ENCODE data around the gene EIF2D. TPM values are rescaled to one million over a fixed set of nuclear protein-coding genes. Genes with fewer than 3 reads are reported as not detected.
A peak's percentile ranks its signal among the peaks of the same experiment; 100 is the strongest.

EIF2D gene
- total and polyA plus RNA-seq, 9 of the 15 experiments (the other 6 are each of a cell fraction or from before 2014, with no cell fraction given), result 81.1 to 138 (median 93.9) TPM

- TF ChIP-seq TSHZ1 (CRISPR knock-in tag; IDR thresholded peaks at IDR 0.05), result no peak
- no peak for TF ChIP-seq XRCC4 (IDR thresholded peaks at IDR 0.05; ENCODE audit: extremely low read depth, insufficient read depth, insufficient read length)
- no peak for TF ChIP-seq NELFE (IDR thresholded peaks at IDR 0.05; ENCODE audit: insufficient read depth, insufficient read length)
- no peak for TF ChIP-seq MBD2 (IDR thresholded peaks at IDR 0.05; ENCODE audit: borderline replicate concordance, low read depth)
- no peak for TF ChIP-seq ARID3A (IDR thresholded peaks at IDR 0.05; ENCODE audit: borderline replicate concordance, low read depth, low read length)
- TF ChIP-seq SUPT5H (IDR thresholded peaks at IDR 0.05), result no peak
- TF ChIP-seq KDM4B (IDR thresholded peaks at IDR 0.05; ENCODE audit: borderline replicate concordance in 2 of 2, low read depth in 1 of 2), result peak in 1 of 2 experiments; percentile 56; a peak in 1 of 4 replicates
- TF ChIP-seq TFAP4 (CRISPR knock-in tag; IDR thresholded peaks at IDR 0.05; ENCODE audit: borderline replicate concordance), result peak; percentile 76
- 0 out of 2 replicates have a peak, but pooled peaks have one; percentile 27 for TF ChIP-seq EP400 (IDR thresholded peaks at IDR 0.05)
- no peak for TF ChIP-seq MAFF (IDR thresholded peaks at IDR 0.05; ENCODE audit: low read length)
- TF ChIP-seq NR0B1 (IDR thresholded peaks at IDR 0.05; ENCODE audit: partially characterized antibody), result no peak
- no peak for TF ChIP-seq ZFP30 (CRISPR knock-in tag; IDR thresholded peaks at IDR 0.05; ENCODE audit: borderline replicate concordance)
- TF ChIP-seq ZNF12 (CRISPR knock-in tag; IDR thresholded peaks at IDR 0.05), result no peak
- 0 out of 2 replicates have a peak, but pooled peaks have one; percentile 67 for TF ChIP-seq PREB (CRISPR knock-in tag; IDR thresholded peaks at IDR 0.05)
- TF ChIP-seq VEZF1 (CRISPR knock-in tag; IDR thresholded peaks at IDR 0.05), result peak; percentile 76
- no peak for TF ChIP-seq DLX4 (CRISPR knock-in tag; IDR thresholded peaks at IDR 0.05)
Measured at GRCh38 chr1:206544562-206545257, 67.6 kb downstream of the EIF2D start (continued).
